OCI-LY7 (cell line): ENCODE results near the gene HACD3.

Experiments
- CTCF ChIP-seq: fragments of 200-600 bp; sonication (generic); conservative IDR thresholded peaks from 2 replicates; pipeline ENCODE4 v1.5.1; 2014; ENCODE audit warnings: mild to moderate bottlenecking, antibody characterized with exemption, low read length, moderate library complexity, mixed read lengths
- EZH2phosphoT487 ChIP-seq: fragments of 200-600 bp; sonication (generic); IDR thresholded peaks from 2 replicates; pipeline ENCODE4 v1.6.1; 2018; ENCODE audit warnings: low read depth, borderline replicate concordance, mild to moderate bottlenecking, mixed run types, antibody characterized with exemption, low read length, moderate library complexity, mixed read lengths

DNA sequence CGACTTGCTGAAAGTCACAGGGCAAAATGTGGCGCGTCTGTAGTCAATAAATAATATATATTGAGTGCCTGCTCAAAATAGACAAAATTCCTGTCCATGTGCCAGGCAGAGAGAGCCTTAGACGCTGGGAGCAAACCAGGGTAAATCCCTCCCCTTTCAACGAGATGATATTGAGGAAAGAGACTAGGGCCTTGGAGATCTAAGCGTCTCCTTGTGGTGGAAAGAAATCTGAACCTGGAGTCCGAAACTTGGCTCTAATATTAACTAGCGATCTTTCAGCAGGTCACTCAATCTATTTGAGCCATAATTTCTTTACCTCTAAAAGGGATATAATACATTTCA is 12.4 kb upstream of the HACD3 start:
- TF ChIP-seq CTCF (peak; percentile 47; the same call in 1 of the 2 replicates), EZH2phosphoT487 (no peak)
